GM21825 (cell line): ENCODE results near the gene BBLN.

Experiments
- ATAC-seq: cut with Tn5 transposase; IDR thresholded peaks from one replicate; pipeline ENCODE4 v1.9.1; 2021; ENCODE audit warnings: mild to moderate bottlenecking, moderate library complexity; ENCODE audit not compliant: unreplicated experiment

Gene BBLN

GRCh38 chr9:128211186-128211980 is 51.3 kb downstream of the BBLN start:
- ATAC-seq: no peak

GRCh38 chr9:128211981-128212281 is 51.9 kb downstream of the BBLN start:
- ATAC-seq: no peak
